Left lung (tissue), 10 donors: ENCODE results near the gene VHLL. TPM values are rescaled to one million over a fixed set of nuclear protein-coding genes. Genes with fewer than 3 reads are reported as not detected.

Source experiments
- ATAC-seq: fragments of 200-7000 bp; cut with Tn5 transposase; one replicate; pipeline ENCODE4 v1.9.1; 2020; ENCODE audit warnings: moderate library complexity
- DNase-seq, 4 donors: peaks; one replicate each; pipeline ENCODE4 v3.0.0-alpha.2; 2013 to 2020
- H3K27ac ChIP-seq, 2 donors: fragments of 200-600 bp; sonication (generic) in 1 of 2; one replicate each; pipeline versions ENCODE4 v1.5.0 to v1.8.0; 2020 to 2021
- H3K27me3 ChIP-seq, 2 donors: fragments of 200-600 bp; sonication (generic) in 1 of 2; one replicate each; pipeline versions ENCODE4 v1.5.0 to v1.8.0; 2020 to 2021
- H3K36me3 ChIP-seq, 2 donors: fragments of 200-600 bp; sonication (generic) in 1 of 2; one replicate each; pipeline versions ENCODE4 v1.5.0 to v1.8.0; 2020 to 2021
- H3K4me1 ChIP-seq, 2 donors: fragments of 200-600 bp; one replicate each; pipeline ENCODE4 v1.8.0; 2021
- H3K4me3 ChIP-seq, 2 donors: fragments of 200-600 bp; sonication (generic) in 1 of 2; one replicate each; pipeline versions ENCODE4 v1.5.0 to v1.8.0; 2020 to 2021; ENCODE audit warnings: mild to moderate bottlenecking in 1 of 2
- H3K9me3 ChIP-seq, 2 donors: fragments of 200-600 bp; sonication (generic) in 1 of 2; one replicate each; pipeline versions ENCODE4 v1.5.0 to v1.8.0; 2020 to 2021
- CTCF ChIP-seq, 2 donors: fragments of 200-600 bp; sonication (generic) in 1 of 2; IDR thresholded peaks; one replicate each; pipeline versions ENCODE4 v1.5.0 to v1.8.0; 2021; ENCODE audit warnings: antibody characterized with exemption in 2 of 2
- intact Hi-C, 2 donors: fragments of 100-400 bp; cut with DNase I; formaldehyde crosslinking; loops; one replicate each; pipeline versions ENCODE4 v1.11.2 to v1.14.2; 2022
- polyA plus RNA-seq, 6 donors: library from polyadenylated mRNA; unstranded; fragments of 120-200 nt; gene quantifications; one replicate each; pipeline ENCODE4 v1.2.1, GENCODE V29; 2013; ENCODE audit not compliant: insufficient read length in 6 of 6
- total RNA-seq, 2 donors: library from RNA; stranded (reverse); fragmentation: NEBNext Ultra II Directional; extraction: Animal tissue kit (Norgen Biotek cat#: 25700); gene quantifications; one replicate each; pipeline ENCODE4 v1.2.1, GENCODE V29; 2021
- donor health status: DM: no; HTN: yes; CAD: no.
- donor health status: DM: no; HTN: no; CAD: no.

VHLL gene
- total and polyA plus RNA-seq, 8 donors: not detected

GRCh38 chr1:156270314-156270713, 28.8 kb downstream of the VHLL start:
- Histone ChIP-seq H3K9me3 (no peaks in the 10 kb centered on the region), H3K27ac (no peak overlapping the region), H3K4me3 (no peak overlapping the region), H3K36me3 (peaks cover 0 to 100% of the 10 kb centered on the region in 2 donors), H3K27me3 (no peaks in the 10 kb centered on the region), H3K4me1 (no peaks in the 10 kb centered on the region)
- intact Hi-C loops: no loop called here
- TF ChIP-seq CTCF (IDR thresholded peaks at IDR 0.05): no peak
- ATAC-seq (no peak), DNase-seq (no peak)

DNA sequence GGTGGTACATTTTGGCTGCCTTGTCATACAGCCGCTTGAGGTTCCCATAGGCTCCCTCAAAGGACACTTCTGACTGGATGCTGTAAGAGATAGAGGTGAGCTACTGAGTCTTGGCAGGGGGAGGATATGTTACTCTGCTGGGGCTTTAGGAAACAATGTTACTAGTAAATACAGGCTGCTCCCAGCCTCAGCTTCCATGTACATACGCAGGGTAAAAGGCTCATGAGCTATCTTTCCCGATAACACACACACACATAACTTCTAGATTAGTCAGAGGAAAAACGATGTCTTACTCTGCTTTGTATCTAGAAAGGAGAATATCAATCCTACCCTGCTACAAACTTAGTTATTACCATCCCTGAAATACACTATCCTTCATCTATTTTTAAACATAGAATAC, 30.8 kb downstream of the VHLL start:
- TF ChIP-seq CTCF (IDR thresholded peaks at IDR 0.05): no peak
- ATAC-seq (no peak), DNase-seq (no peak)
- H3K36me3 ChIP-seq: peaks cover 0 to 99% of the 10 kb centered on the region in 2 donors
- intact Hi-C loops: no loop called here
- no peak overlapping the region for H3K4me3 ChIP-seq
- H3K4me1 ChIP-seq: no peaks in the 10 kb centered on the region
- H3K9me3 ChIP-seq: no peaks in the 10 kb centered on the region
- H3K27ac ChIP-seq: no peak overlapping the region
- H3K27me3 ChIP-seq: no peaks in the 10 kb centered on the region

- Histone ChIP-seq H3K4me1 (no peaks in the 10 kb centered on the region), H3K27ac (no peak overlapping the region), H3K27me3 (no peaks in the 10 kb centered on the region), H3K36me3 (peaks cover 0 to 99% of the 10 kb centered on the region in 2 donors), H3K4me3 (no peak overlapping the region), H3K9me3 (no peaks in the 10 kb centered on the region)
- intact Hi-C loops: no loop called here
- DNase-seq (peak in 1 of 4 donors; percentile 78), ATAC-seq (no peak)
- TF ChIP-seq CTCF (IDR thresholded peaks at IDR 0.05): no peak
These were observed 33.1 kb downstream of the VHLL start for GRCh38 chr1:156266051-156266450.

GRCh38 chr1:156263288-156263655, 35.8 kb downstream of the VHLL start:
- Histone ChIP-seq H3K4me1 (no peaks in the 10 kb centered on the region), H3K27ac (no peak overlapping the region), H3K4me3 (no peak overlapping the region), H3K27me3 (no peaks in the 10 kb centered on the region), H3K36me3 (peaks cover 4 to 99% of the 10 kb centered on the region in 2 donors), H3K9me3 (no peaks in the 10 kb centered on the region)
- no peak for TF ChIP-seq CTCF (IDR thresholded peaks at IDR 0.05)
- DNase-seq (no peak), ATAC-seq (no peak)
- intact Hi-C loops: no loop called here

DNA sequence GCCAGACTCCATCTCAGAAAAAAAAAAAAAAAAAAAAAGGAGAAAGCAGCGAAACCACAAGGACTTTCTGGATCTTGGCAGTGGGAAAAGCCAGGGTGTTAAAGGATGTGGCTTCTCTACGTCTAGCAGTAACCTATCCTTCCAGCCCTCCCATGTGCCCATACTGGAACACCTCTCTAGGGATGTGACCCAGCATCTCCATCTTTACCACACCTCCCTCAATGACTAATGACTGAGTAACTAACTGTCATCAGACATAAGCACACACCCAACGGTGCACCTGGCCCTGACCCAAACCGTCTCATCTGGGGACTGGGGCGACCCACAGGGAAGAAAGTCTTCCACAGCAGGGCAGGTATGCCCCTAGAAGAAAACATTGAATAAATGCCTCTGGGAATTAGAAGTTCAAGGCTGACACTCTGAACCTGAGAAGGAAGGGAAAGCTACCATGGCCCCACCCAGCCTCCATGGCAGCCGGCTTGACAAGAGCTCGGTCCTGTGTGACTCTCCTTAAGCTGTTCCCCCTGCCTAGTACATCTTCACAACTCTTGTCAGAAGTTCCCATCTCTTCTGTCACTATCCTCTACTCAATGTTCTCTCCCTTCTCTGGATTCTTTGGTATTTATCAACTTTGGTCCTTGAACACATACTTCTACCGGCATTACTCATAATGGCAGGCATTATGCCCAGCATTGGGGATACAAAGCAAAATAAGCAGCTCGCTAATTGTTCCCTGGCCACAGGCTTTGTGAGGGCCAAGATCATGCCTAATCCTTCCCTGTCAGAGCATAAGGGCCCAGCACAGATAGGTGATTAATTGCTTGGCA, 36.4 kb downstream of the VHLL start:
- Histone ChIP-seq H3K9me3 (no peaks in the 10 kb centered on the region), H3K36me3 (peaks cover 4 to 99% of the 10 kb centered on the region in 2 donors), H3K4me3 (no peak overlapping the region), H3K27me3 (no peaks in the 10 kb centered on the region), H3K27ac (no peak overlapping the region), H3K4me1 (no peaks in the 10 kb centered on the region)
- no peak for TF ChIP-seq CTCF (IDR thresholded peaks at IDR 0.05)
- DNase-seq: no peak
- peak; percentile 43 for ATAC-seq
- intact Hi-C loops: no loop called here
